Heart right ventricle (tissue), 16 donors: ENCODE data around the gene GCH1. TPM values are rescaled to one million over a fixed set of nuclear protein-coding genes. Genes with fewer than 3 reads are reported as not detected.
A peak's percentile ranks its signal among the peaks of the same experiment; 100 is the strongest.

Source experiments
- ATAC-seq, 8 donors: fragments of 200-7000 bp; cut with Tn5 transposase; one replicate each; pipeline ENCODE4 v1.9.1; 2020; ENCODE audit warnings: mild to moderate bottlenecking in 8 of 8, moderate library complexity in 8 of 8, moderate number of reproducible peaks in 1 of 8
- DNase-seq, 2 donors: peaks; one replicate each; pipeline ENCODE4 v3.0.0-alpha.2; 2020
- H3K27ac ChIP-seq, 10 donors: fragments of 200-600 bp; sonication (generic) in 2 of 10; one replicate each; pipeline versions ENCODE4 v1.5.0 to v1.8.0; 2020 to 2022; ENCODE audit warnings: mild to moderate bottlenecking in 3 of 10
- H3K27me3 ChIP-seq, 7 donors: fragments of 200-600 bp; one replicate each; pipeline ENCODE4 v1.8.0; 2021 to 2022; ENCODE audit warnings: mild to moderate bottlenecking in 2 of 7
- H3K36me3 ChIP-seq, 9 donors: fragments of 200-600 bp; sonication (generic) in 1 of 9; one replicate each; pipeline versions ENCODE4 v1.5.0 to v1.8.0; 2020 to 2022; ENCODE audit warnings: mild to moderate bottlenecking in 2 of 9
- H3K4me1 ChIP-seq, 9 donors: fragments of 200-600 bp; sonication (generic) in 1 of 9; one replicate each; pipeline versions ENCODE4 v1.5.0 to v1.8.0; 2020 to 2022; ENCODE audit warnings: mild to moderate bottlenecking in 4 of 9
- H3K4me3 ChIP-seq, 10 donors: fragments of 200-600 bp; sonication (generic) in 2 of 10; one replicate each; pipeline versions ENCODE4 v1.5.0 to v1.8.0; 2020 to 2022; ENCODE audit warnings: mild to moderate bottlenecking in 7 of 10, moderate library complexity in 2 of 10
- H3K9me3 ChIP-seq, 11 donors: fragments of 200-600 bp in 10 of 11; sonication (generic) in 2 of 11; one replicate each; pipeline versions ENCODE4 v1.5.0 to v1.8.0; 2013 to 2022; ENCODE audit warnings: mild to moderate bottlenecking in 2 of 11, control low read depth in 1 of 11, moderate library complexity in 1 of 11
- CTCF ChIP-seq, 9 donors: fragments of 200-600 bp; sonication (generic) in 2 of 9; IDR thresholded peaks; one replicate each; pipeline versions ENCODE4 v1.5.0 to v1.8.0; 2021 to 2022; ENCODE audit warnings: antibody characterized with exemption in 9 of 9, mild to moderate bottlenecking in 5 of 9, moderate library complexity in 1 of 9
- WGBS, 2 donors: extraction: QIAGEN DNeasy Blood & Tissue Kit; methylation state at CpG; one replicate each; pipeline ENCODE4 v1.1.7; 2013; ENCODE audit warnings: inconsistent platforms in 1 of 2; 5-methylcytosine and 5-hydroxymethylcytosine counted together
- intact Hi-C, 10 donors: fragments of 100-400 bp; cut with DNase I; formaldehyde crosslinking; loops; one replicate each; pipeline versions ENCODE4 v1.11.1 to v1.14.2; 2022
- long read RNA-seq, 3 donors: library from polyadenylated mRNA; unstranded; transcript quantifications; one replicate each; pipeline ENCODE4 v2.0.0, GENCODE V29; 2020 to 2021
- polyA plus RNA-seq, 2 donors: library from polyadenylated mRNA; stranded (reverse); fragments of 200-250 nt; gene quantifications; one replicate each; pipeline ENCODE4 v1.2.3, GENCODE V29; 2013
- total RNA-seq, 10 donors: library from RNA; stranded (reverse); fragmentation: NEBNext Ultra II Directional in 3 of 10; extraction: Animal tissue kit (Norgen Biotek cat#: 25700) in 3 of 10; gene quantifications; one replicate each; pipeline versions ENCODE4 v1.2.1 to v1.2.4, GENCODE V29; 2021 to 2023
- donor health status: Arrhythmogenic right ventricular cardiomyopathy.
- donor health status: ischemic (EF 13 %, LVEDD 7.1; RV severe dilation, severe dysfunction).
- donor health status: healthy with polysubstance abuse.
- donor health status: DM: no; HTN: yes; CAD: no.
- donor health status: DM: no; HTN: no; CAD: no.
- donor health status: ischemic (EF 25% LVEDD 6.9; RV normal size, moderate dysfunction).
- donor health status: ischemic (EF 25% LVEDD 5.7; RV mildly dilated, moderate dysfunction).
- donor health status: healthy.
- donor health status: DM: yes; HTN: yes; CAD: no.
- donor health status: Ischemic cardiomyopathy.
- donor health status: ischemic (EF 35%, LVEDD 5.7; RV mildly dilated, moderate dysfunction).
- donor health status: nonischemic (EF 11% LVEDD 7.7; RV severe dilation, severe dysfunction).
- donor health status: DM: yes; HTN: yes; CAD: no.
- donor health status: PGD.
- donor health status: ischemic (EF 29% LVEDD 5.4; RV normal size, mild dysfunction).
- donor health status: nonischemic (EF 23%, LVEDD 6.1; RV moderate dilation, normal function).

GCH1 gene
- total RNA-seq (10 to 100 TPM in 1 of 10 donors, 1 to 10 TPM in 9; 1.0 to 11.0 (median 2.7) TPM), polyA plus RNA-seq (1 to 10 TPM; 2.3 to 3.3 TPM)
- long read RNA-seq, donor 1, partial matches to known transcripts, result 0 of 1 reads
- long read RNA-seq, donor 1, other reads (novel, unspliced or antisense), result 0 of 1 reads
- long read RNA-seq, donor 2, partial matches to known transcripts, result 0 of 2 reads
- long read RNA-seq, donor 2, other reads (novel, unspliced or antisense), result 2 of 2 reads
- long read RNA-seq, donor 3, partial matches to known transcripts, result 0 of 2 reads
- long read RNA-seq, donor 3, other reads (novel, unspliced or antisense), result 2 of 2 reads

GRCh38 chr14:54902521-54903420, at the start of gene GCH1:
Gene GCH1 (minus strand): TSS chr14:54902826. CDS start chr14:54902663, 163 bp downstream.
- Histone ChIP-seq H3K4me1 (peaks cover 0 to 27% (median 10%) of the 10 kb centered on the region in 9 donors), H3K36me3 (no peaks in the 10 kb centered on the region), H3K27me3 (no peaks in the 10 kb centered on the region), H3K27ac (peak within 1 kb of the TSS; percentile 40 to 93 (median 85)), H3K9me3 (no peaks in the 10 kb centered on the region), H3K4me3 (peak within 1 kb of the TSS; percentile 74 to 96 (median 88))
- 1% methylated on average over 51 to 83 of the region's 83 CpGs for WGBS, 2 donors
- peak; percentile 65 to 69 for DNase-seq
- ATAC-seq, result peak; percentile 93 to 96 (median 94)
- peak in 8 of 9 donors; percentile 44 to 79 (median 49) for TF ChIP-seq CTCF (IDR thresholded peaks at IDR 0.05)
- intact Hi-C loops, result loop anchor here in 1 of 10 donors (10.0 kb wide), 1 partner anchor 262 kb away; no protein-coding TSS in a partner anchor

GRCh38 chr14:54947230-54947629, 44.6 kb upstream of the GCH1 start:
- TF ChIP-seq CTCF (IDR thresholded peaks at IDR 0.05), result no peak
- ATAC-seq, result no peak
- 94 to 96% methylated on average over 3 of the region's 3 CpGs for WGBS, 2 donors

GRCh38 chr14:54946500-54946899, 43.9 kb upstream of the GCH1 start:
- DNase-seq, result no peak
- no peak for TF ChIP-seq CTCF (IDR thresholded peaks at IDR 0.05)
- intact Hi-C loops, result no loop called here
- no peaks in the 10 kb centered on the region for H3K27me3 ChIP-seq
- 98 to 99% methylated on average over 4 of the region's 4 CpGs for WGBS, 2 donors
- no peak overlapping the region for H3K27ac ChIP-seq
- no peaks in the 10 kb centered on the region for H3K9me3 ChIP-seq
- H3K4me1 ChIP-seq, result no peaks in the 10 kb centered on the region
- ATAC-seq, result no peak
- H3K36me3 ChIP-seq, result peaks cover 0 to 8% (median 0%) of the 10 kb centered on the region in 9 donors
- H3K4me3 ChIP-seq, result no peak overlapping the region

More at GRCh38 chr14:54947230-54947629, 44.6 kb upstream of the GCH1 start:
- Histone ChIP-seq H3K4me3 (no peak overlapping the region), H3K27me3 (no peaks in the 10 kb centered on the region), H3K4me1 (no peaks in the 10 kb centered on the region), H3K36me3 (peaks cover 0 to 8% (median 0%) of the 10 kb centered on the region in 9 donors), H3K27ac (no peak overlapping the region), H3K9me3 (no peaks in the 10 kb centered on the region)
- DNase-seq, result no peak
- intact Hi-C loops, result no loop called here

GRCh38 chr14:54944737-54945391, 42.2 kb upstream of the GCH1 start:
- Histone ChIP-seq H3K27me3 (no peaks in the 10 kb centered on the region), H3K27ac (no peak overlapping the region), H3K4me1 (no peaks in the 10 kb centered on the region), H3K36me3 (peaks cover 0 to 19% (median 0%) of the 10 kb centered on the region in 9 donors), H3K4me3 (no peak overlapping the region), H3K9me3 (no peaks in the 10 kb centered on the region)
- no peak for ATAC-seq
- intact Hi-C loops, result no loop called here
- WGBS, 2 donors, result 96 to 98% methylated on average over 9 of the region's 9 CpGs
- TF ChIP-seq CTCF (IDR thresholded peaks at IDR 0.05), result no peak
- DNase-seq, result no peak
